ENCODE measurements around the gene ADAMTS2. TPM values are rescaled to one million over a fixed set of nuclear protein-coding genes. Genes with fewer than 3 reads are reported as not detected.

The ADAMTS2 gene
- total RNA-seq, 1 donor from 2014 or later, result 61.1 TPM

DNA sequence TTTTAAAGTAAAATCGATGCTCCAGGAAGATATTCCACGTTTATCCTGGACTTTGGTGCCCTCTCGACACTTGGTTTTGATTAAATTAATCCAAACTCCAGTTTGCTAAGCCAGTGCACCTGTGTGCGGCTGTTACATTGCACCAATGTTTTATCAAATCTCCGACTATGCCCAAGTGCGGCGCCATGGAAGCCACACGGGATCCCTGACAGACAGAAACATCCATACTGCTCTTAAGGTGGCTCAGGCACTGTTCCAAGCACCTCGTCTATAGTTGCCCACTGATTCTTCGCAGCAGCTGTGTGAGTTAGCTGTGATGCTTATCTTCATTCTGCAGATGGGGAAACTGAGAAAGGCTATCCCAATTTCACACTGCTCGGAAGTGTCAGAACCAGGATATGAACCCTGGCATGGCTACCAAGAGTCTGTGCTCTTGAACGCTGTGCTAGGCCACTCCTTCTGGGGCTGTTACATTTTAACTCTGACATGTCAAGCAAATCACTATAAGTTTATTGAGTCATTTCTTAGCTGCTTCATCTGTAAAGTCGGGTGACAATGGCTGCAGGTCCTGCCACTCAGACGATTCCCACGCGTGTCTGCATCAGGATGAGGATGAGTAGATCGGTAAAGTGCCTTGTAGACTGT is 113.0 kb downstream of the ADAMTS2 start:
- peak; percentile 3 for DNase-seq

DNA sequence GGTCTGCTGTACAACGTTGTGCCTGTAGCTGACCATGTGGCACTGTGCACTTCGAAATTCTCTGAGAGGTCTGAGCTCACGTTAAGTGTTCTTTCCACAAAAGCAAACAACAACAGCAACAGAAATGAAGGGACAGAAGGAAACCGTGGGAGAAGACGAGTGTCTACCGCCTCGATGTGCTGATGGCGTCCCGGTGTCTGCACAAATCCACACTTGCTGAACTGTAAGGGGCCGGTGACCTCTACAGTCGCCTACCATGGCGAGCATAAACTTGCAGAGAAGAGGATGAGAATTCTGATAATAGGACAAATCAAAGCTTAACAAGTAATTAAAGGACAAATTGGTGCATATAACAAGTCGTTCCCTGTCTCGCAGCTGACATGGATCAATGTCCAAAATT is 114.0 kb downstream of the ADAMTS2 start:
- no peak for DNase-seq

DNA sequence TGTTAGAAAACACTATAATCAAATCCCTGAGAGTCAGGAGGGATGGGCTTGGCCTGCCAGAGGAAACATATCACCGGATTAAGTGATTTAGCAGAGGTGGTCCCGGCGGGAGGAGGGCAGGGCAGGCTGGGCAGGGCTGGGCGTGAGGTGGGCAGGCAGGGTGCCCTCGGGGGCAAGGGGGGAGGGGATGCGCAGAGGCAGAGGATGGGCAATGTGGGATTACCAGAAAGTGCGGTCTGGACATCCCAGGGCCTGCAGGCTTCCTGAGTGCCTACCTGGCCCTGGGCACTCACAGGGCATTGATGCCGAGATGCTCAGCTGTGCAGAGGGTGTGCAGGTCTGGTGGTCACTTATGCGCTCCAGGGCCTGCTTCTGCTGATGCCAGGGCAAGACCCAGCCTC is 115.2 kb downstream of the ADAMTS2 start:
- no peak for DNase-seq

DNA sequence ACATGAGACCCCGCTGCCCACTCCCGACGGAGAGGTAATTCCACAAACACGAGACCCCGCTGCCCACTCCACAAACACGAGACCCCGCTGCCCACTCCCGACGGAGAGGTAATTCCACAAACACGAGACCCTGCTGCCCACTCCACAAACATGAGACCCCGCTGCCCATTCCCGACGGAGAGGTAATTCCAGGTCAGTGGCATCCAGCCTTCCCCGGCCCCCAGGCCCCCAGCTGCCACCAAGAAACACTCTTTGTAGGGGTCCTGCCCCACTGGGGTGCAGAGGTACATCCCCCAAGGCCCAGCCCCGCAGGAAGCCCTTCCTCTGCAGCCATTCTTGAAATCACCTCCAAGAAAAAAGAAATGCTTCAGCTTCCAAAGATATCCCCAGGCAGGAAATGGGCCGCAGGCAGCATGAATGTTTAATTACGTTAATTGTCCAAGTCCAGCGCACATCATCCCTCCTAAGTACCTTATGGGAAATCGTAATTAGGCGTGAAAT is 115.9 kb downstream of the ADAMTS2 start:
- DNase-seq, result peak; percentile 24

DNA sequence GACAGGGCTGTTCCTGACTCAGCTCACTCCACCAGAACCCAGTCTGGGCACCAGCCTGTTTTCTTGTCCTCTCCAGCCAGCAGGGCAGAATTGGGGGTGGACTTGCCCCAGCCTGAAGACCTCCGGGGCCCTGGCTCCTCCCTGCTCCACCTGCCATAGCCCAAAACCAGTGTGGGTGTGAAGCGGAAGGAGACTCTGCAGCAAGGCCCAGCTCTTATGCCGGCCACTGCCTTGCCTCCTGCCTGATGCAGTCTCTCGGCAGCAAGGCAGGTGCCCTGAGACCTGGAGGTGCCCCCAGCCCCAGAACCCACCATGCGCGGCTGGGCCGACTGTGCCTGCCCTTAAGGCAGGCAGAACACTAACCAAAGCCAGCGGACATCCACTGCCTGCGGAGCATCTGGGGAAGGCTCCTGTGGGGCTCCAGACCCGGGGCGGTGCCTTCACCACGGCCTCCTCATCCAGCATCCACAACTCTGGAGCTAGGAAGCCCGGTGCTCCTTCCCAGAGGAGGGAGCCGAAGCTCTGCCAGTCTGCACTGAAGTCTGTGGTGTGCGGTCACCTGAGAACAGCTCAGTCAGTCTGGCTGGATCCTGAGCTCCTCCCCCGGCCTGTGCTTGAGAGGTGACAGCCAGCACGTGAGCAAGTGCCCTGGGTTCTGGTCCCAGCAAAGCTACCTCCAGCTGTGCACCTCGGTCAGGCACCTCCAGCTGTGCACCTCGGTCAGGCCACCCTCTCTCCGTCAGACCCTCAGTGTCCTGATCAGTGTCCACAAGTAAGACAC is 116.7 kb downstream of the ADAMTS2 start:
- peak; percentile 13 for DNase-seq

DNA sequence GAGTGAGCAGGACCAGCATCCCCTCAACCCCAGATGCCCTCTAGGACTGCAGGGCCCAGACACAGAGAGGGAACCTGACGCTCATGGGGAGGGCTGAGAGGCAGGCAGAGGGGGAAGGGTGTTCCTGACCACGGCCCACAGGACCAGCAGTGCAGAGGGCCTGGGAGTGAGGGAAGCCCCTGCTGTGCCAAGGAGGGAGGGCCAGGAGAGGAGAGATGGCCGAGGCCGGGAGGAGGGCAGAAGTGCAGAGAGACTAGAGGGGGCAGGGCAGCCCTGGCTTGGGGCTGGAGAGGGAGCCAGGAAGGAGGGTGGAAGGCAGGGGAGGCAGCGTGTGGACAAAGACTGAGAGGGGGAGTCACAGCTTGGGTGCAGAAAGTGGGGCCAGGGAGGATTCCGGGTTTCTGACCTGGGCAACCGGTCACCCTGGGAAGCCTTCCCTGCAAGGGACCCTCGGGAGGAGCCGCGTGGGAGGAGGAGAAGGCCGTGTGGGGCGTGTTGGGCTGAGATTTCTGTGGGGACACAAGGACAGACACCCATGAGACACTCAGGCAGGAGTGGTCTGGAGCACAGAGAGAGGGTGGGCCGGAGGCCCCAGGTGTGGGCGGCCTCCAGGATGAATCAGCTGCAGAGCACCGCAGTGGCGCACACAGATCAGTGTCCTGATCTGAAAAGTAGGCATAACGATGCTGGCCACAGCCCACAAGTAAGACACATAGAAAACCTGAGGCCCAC is 117.5 kb downstream of the ADAMTS2 start:
- DNase-seq, result peak; percentile 11

DNA sequence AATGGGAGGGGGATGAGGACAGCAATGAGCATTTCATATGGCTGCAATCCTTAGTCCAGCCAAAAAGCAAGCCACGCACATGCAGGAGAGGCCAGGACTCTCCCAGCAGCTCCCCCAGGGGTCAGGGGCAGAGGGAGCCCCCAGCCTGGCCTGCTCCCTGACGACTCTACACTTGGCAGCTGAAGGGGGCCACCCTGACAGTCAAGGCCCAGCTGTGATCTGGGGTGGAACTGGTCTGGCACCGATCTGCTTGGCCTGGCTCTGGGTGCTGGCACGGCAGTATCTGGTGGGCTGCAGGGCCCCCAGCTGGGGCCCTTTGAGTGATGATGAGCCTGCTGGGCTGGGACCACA is 118.1 kb downstream of the ADAMTS2 start:
- DNase-seq, result peak; percentile 8

DNA sequence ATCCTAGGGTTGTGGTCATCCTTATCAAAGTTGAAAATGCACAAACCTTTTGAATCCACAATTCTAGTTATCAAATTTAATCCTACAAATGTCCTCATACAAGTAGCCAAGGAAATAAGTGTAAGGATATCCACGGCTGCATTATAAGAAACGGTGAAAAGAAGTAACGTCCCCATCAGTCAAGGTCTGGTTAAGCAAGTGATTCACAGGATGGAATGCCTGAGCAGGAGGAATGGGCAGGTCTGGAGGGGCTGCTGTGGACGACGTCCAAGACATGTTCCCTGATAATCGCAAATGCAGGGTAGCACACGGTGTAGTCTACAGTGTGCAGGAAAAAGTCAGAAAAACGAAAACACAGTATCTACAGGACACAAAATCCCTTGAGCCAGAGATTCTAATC is 118.6 kb downstream of the ADAMTS2 start:
- DNase-seq, result no peak

DNA sequence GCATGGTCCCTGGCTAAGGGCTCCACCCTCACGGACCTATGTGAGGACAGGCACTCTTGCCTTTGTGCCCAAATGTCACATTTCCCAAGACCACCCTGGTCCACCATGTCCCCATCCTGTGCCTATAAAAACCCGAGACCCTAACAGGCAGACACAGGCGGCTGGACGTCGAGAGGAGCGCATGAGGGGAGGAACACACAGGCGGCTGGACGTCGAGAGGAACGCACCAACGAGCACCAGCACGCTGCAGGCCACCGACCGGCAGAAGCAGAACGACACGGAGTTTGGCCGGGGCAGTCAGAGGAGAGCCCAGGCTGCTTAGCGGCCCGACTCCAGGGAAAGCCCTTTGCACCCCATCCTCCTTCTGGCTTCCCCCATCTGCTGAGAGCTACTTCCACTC is 119.9 kb downstream of the ADAMTS2 start:
- DNase-seq, result no peak

DNA sequence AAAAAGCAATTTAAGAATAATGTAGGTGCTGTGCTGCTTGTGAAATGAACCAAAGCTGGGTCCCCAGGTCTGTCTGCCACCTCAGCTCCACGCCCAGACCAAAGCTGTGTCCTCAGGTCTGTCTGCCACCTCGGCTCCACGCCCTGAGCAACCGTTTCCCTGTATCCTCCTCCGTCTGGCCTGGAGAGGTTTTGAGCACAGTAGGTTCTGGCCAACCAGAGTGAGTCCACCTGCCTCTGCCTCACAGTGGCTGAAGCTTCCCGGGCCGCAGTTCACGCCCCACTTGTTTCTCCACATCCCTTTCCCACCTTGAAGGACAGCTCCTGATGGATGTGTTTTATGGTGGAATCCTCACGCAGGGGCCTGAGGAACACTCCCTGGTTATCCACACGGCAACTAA is 120.5 kb downstream of the ADAMTS2 start:
- DNase-seq, result no peak

DNA sequence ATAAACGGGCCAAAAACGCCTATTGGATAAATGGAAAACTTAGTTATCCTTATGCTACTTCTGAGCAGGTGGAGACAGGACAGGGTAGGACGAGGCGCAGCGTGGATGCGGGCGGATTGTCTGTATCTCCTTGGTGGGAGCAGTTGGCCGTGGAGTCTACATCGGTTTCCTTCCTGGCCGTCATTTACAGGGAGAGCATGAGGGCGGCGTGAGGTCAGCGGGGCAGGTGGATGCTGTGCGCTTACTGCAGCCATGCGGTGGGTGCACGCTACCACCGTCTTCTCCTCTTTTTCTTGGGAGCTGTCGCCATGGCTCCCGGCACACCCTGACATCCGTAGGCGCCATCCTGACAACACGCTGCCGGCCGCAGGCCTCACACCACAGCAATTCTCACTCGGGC is 121.3 kb downstream of the ADAMTS2 start:
- no peak for DNase-seq

DNA sequence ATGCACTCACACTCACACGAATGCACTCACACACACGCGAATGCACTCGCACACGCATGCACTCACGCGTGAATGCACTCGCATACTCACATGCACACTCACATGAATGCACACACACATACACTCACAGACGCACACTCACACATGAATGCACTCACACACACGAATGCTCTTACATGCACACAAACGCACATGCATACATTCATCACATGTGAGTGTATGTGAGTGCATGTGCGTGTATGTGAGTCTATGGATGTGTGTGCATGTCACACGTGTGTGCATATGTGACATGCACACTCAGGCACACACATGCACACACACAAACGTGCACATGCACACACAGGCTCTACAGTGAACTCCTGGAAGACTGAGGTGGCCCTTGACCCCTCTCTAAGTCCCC is 121.7 kb downstream of the ADAMTS2 start:
- no peak for DNase-seq

DNA sequence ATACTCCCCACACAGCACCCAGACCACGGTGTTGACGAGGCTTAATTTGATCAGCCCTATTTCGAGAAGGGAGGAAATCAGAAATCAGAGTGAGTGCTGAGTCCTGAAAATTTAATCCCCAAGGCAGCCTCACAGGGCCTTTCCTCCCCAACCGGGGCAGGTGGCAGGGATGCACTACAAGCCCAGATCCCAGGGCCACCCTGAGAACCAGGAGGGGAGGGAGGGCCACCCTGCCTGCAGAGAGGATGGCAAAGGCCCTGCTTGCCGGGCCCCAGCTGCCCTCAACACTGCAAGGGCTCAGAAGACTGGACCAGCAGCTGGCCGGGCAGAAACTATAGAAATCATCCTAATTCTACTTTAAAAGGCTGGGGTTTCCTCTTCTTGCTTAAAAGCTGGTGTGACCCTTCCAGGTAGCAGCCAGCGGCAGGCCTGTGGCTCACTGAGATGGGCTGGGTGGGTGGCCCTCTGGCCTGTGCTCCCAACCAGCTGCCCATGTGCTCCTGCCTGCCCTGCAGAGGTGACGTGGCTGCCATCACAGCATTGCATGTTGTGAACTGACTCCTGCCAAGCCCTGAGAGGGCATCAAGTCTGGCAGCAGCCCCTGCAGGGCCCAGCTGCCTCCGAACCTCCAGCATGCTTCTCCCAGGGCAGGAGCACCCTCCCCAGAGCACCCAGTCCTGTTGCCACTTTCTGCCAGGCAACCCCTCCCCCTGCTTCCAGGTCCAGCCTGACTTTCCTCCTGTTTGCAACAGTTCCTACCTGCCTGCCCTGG is 122.8 kb downstream of the ADAMTS2 start:
- DNase-seq, result no peak

DNA sequence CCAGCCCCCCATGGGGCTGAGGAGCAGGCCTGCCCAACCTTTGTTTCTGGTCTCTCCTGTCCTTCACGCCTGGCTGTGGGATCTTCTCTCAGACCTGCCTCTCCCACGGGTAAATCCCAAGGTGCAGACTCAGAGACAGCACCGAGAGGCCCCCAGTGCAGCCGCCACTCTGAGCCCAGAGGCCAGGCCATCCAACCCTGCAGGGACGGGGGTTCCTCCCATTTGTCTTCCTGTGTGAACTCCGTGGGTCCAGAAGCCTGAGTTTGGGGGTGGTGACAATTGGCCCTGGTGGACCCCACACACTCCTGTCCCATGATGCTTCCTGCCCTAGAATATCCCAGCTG is 123.4 kb downstream of the ADAMTS2 start:
- DNase-seq, result no peak

DNA sequence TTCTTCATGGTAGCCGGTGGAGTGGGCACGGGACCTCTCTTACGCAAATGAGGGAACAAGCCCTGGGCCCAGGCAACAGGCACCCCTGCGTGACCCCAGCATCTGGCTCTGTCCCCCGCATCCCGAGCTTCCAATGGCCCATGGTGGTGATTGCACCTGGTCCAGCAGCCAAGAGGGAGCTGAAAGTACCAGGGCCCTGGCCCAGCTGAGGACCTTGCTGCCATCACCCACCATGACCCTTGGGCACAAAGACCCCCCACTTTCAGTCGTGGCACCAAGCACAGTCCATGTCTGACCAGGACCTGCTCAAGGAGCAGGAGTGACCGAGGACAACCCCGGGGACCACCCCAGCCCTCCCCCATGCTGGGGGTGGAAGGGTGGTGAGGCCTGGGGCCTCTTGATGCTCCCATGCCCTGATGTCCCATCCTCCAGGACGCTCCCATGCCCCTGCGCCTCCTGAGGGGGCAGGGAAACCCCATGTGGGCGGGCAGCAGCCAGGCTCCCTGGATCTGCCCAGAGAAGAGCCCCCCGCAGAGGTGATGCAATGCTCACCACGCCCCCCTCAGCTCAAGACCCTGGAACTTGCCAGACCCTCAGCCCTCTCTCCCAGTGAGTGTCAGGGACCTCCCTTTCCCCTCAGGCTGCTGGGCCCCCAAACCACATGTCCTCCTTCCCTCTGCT is 123.9 kb downstream of the ADAMTS2 start:
- no peak for DNase-seq

DNA sequence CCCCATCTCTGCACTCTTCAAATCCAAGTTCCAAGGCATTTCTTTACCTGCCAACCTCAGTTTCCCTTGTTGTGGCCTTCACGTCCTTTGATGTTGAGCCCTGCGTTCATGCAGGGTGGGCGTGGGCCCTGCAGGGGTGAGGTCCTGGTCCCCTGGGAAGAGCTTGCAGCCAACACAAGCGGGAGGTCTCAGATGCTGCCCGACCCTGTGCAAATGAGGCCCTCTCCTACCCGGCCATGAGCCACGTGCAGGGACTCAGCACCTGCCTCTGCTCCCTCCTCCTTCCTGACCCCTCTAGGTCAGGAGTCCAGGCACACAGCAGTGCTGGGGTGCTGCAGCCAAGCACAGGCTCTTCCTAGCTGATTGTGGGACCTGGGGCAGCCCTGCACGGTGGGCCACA is 124.5 kb downstream of the ADAMTS2 start:
- no peak for DNase-seq

DNA sequence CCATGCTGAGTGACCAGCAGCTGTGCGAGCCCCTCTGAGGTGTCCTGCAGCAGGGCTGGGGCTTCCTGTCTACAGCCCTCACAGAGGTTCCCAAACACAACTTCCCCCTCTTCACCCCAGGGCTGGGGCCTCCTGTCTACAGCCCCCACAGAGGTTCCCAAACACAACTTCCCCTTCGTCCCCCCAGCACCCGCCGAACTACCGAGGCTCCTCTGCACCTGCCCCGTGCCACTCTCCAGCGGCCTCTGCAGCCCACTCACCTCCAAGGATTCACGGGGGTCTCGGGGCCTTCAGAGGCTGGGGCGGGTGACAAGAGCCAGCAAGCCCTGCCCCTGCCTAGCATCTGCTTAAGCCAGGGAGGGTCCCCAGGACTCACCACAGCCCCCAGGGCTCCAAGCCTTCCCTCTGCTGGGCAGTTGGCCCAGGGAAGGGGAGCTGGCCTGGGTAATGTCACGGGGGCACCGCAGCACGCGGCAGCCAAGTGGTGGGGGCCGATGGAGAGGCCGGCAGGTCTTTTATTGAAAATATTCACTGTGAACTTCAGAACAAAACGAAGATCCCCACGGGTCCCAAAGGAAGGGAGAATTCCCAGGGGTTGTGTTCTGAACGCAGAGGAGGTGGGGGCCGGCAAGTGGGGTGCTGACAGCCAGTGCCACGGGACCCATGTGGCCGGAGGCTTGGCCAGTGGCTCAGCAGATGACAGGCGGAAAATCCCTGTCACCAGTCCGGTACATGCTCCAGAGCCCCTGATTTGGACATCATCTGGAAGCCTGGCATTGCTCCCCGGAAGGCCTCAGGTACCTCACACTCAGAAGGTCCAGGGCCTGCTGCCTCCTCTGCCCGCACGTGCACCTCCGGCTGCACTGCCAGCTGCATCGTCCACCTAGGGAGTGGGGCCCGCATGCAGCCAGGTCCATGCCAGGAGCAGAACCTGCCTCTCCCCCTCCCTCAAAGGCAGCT is 125.3 kb downstream of the ADAMTS2 start:
- no peak for DNase-seq

DNA sequence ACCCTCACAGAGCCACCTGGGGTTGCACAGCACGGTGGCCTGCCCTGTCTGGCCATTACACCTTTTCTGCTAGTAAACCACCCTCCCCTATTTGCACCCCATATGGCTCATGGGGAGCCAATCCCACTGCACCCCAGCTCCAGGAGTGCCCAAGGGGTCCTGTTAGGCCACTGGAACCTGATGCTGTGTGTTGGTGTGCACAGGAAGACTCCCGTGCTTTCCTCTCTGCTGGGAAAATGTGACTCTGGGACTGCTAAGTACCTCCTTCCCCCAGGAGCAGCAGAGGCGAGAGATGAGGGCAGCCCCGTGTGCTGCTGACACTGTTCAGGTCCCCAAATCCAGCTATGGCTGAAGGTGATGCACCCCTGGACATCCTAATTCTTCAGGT is 126.3 kb downstream of the ADAMTS2 start:
- no peak for DNase-seq

DNA sequence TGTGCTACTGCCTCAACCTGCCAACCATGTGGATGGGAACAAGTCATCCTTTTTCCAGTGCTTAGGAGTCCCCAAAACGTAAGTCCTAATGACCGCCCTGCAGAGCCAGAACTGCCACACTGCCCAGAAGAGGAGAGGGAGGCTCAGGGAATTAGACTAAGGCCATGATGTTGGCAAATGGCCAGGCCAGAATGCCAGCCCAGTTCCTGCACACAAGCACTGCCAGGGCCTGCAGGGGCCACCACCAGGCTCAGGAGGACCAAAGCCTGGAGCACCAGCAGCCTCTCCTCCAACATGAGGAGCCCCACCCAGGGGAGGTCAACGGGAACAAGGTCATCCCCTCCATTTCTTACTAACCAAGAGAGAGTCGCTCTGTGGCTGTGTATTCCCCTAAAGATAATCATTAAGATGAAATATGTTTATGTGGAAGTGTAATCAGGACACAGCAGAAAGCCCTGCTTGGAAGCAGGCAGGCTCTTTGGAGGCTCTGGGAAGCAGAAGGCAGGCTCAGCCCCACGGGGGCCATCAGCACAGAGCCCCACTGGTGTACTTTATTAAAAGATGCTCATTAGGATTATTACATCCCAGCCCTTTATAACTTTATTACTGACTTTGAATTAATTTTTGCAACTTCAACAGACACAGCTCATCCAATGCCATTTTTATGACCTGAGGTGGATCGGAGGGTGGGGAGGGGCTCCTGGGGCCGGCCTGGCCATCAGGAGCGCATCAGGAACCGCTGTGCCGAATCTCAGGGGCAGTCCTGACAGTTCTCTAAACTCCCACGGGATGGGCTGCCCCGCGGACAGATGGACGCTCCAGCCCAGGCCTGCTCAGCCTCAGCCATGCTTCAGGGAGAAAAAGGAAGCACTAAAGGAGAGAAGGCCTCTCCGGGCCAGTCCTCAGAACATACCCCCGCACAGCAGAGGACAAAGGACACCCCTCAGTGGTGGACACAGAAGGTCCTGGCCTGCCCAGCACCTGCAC is 127.0 kb downstream of the ADAMTS2 start:
- no peak for DNase-seq

DNA sequence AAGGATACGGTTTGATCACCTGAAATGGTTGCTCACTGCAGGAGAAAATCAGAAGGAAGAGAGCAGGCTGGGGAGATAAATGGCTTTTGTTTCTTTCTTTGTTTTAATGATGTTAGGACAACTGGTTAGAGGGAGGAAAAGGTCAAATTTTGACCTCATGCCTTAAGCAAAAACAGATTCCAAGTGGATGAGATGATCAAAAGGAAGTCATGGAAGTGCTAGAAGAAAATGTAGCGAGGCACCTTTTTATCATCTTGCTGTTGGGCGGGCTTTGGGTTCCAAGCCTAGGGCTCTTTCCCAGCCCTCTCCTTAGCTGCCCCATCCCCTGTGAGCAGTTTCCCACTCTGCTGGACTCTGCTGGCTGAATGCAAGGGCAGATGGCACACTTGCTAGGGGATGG is 127.9 kb downstream of the ADAMTS2 start:
- no peak for DNase-seq

Data from tongue (tissue), 2 donors.